Measurements from ENCODE around the gene RSPH1.

Gene RSPH1

GRCh38 chr21:42531771-42532170, 35.7 kb upstream of the RSPH1 start:
- DNase-seq, result no peak

GRCh38 chr21:42530167-42530518, 34.1 kb upstream of the RSPH1 start:
- no peak for DNase-seq

GRCh38 chr21:42527489-42528158, 31.6 kb upstream of the RSPH1 start:
- DNase-seq, result peak; percentile 25

- DNase-seq, result no peak
Measured at GRCh38 chr21:42527127-42527488, 31.1 kb upstream of the RSPH1 start.

GRCh38 chr21:42526379-42526727, 30.3 kb upstream of the RSPH1 start:
- peak; percentile 49 for DNase-seq

- DNase-seq, result peak; percentile 49
Measured at GRCh38 chr21:42525676-42526378, 29.8 kb upstream of the RSPH1 start.

- DNase-seq, result no peak
Measured at GRCh38 chr21:42525029-42525581, 29.1 kb upstream of the RSPH1 start.

- DNase-seq, result peak; percentile 90
Measured at GRCh38 chr21:42524341-42525028, 28.5 kb upstream of the RSPH1 start.

- DNase-seq, result peak; percentile 84
Measured at GRCh38 chr21:42523941-42524340, 27.9 kb upstream of the RSPH1 start.

- DNase-seq, result no peak
Measured at GRCh38 chr21:42523211-42523610, 27.2 kb upstream of the RSPH1 start.

GRCh38 chr21:42522771-42523170, 26.7 kb upstream of the RSPH1 start:
- no peak for DNase-seq

GRCh38 chr21:42522271-42522670, 26.2 kb upstream of the RSPH1 start:
- DNase-seq, result no peak

- DNase-seq, result no peak
Measured at GRCh38 chr21:42521805-42522204, 25.8 kb upstream of the RSPH1 start.

- DNase-seq, result no peak
Measured at GRCh38 chr21:42521384-42521783, 25.4 kb upstream of the RSPH1 start.

GRCh38 chr21:42520628-42521253, 24.7 kb upstream of the RSPH1 start:
- no peak for DNase-seq

- no peak for DNase-seq
Measured at GRCh38 chr21:42518626-42519025, 22.6 kb upstream of the RSPH1 start.

- DNase-seq, result no peak
Measured at GRCh38 chr21:42518215-42518614, 22.2 kb upstream of the RSPH1 start.

- peak; percentile 61 for DNase-seq
Measured at GRCh38 chr21:42515708-42516502, 19.9 kb upstream of the RSPH1 start.

- no peak for DNase-seq
Measured at GRCh38 chr21:42514883-42515228, 18.8 kb upstream of the RSPH1 start.

GRCh38 chr21:42513985-42514882, 18.2 kb upstream of the RSPH1 start:
- DNase-seq, result no peak

GRCh38 chr21:42513151-42513984, 17.3 kb upstream of the RSPH1 start, which contains the start of gene SLC37A1:
Gene SLC37A1, plus strand, starts transcription at chr21:42513852. Its CDS starts 4,603 bp downstream, at chr21:42518455.
- peak; percentile 2 for DNase-seq

All from DMS153 (cell line).